NB4 (cell line): ENCODE results near the gene CNR2.

ENCODE experiments used
- DNase-seq: peaks from one replicate; pipeline ENCODE4 v3.0.0; 2010; ENCODE audit warnings: low read depth
- H3K4me3 ChIP-seq: one replicate; pipeline ENCODE4 v1.5.1; 2011; ENCODE audit warnings: mild to moderate bottlenecking, low read depth, low read length, moderate library complexity
- MYC ChIP-seq: IDR thresholded peaks from 2 replicates; pipeline ENCODE4 v1.6.1; 2011; ENCODE audit warnings: low read depth, low read length
- POLR2A ChIP-seq: IDR thresholded peaks from 2 replicates; pipeline ENCODE4 v1.6.1; 2011; ENCODE audit warnings: mild to moderate bottlenecking; ENCODE audit not compliant: insufficient read length; ENCODE audit errors: extremely low read depth
- TF ChIP-seq, protein P1 (sequence below): IDR thresholded peaks from 2 replicates; pipeline ENCODE4 v1.6.1; 2011; ENCODE audit warnings: low read depth, low read length
- TF ChIP-seq, protein P2 (sequence below): IDR thresholded peaks from one replicate; pipeline ENCODE4 v1.5.1; 2012; ENCODE audit warnings: low read depth, low read length

Gene CNR2

DNA sequence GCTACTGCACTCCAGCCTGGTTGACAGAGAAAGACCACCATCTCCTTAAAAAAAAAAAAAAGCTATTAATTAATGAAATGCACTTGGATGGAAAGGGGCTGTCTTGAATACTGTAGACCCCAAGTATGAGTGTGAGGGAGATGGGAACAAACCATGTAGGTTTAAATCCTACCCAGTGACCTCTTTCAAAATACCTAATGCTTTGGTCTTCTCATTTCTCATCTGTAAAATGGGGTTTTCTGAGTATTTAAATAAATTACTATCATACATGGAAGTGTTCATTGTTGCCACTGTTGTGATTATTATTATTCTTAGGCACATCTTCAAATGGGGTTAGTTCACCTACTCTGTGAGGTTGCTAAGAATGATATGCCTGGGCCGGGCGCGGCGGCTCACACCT lies 27.9 kb downstream of the CNR2 start:
- DNase-seq: no peak
- TF ChIP-seq POLR2A (no peak), MYC (no peak)
- TF ChIP-seq, protein P1, sequence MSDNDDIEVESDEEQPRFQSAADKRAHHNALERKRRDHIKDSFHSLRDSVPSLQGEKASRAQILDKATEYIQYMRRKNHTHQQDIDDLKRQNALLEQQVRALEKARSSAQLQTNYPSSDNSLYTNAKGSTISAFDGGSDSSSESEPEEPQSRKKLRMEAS: no peak
- TF ChIP-seq, protein P2, sequence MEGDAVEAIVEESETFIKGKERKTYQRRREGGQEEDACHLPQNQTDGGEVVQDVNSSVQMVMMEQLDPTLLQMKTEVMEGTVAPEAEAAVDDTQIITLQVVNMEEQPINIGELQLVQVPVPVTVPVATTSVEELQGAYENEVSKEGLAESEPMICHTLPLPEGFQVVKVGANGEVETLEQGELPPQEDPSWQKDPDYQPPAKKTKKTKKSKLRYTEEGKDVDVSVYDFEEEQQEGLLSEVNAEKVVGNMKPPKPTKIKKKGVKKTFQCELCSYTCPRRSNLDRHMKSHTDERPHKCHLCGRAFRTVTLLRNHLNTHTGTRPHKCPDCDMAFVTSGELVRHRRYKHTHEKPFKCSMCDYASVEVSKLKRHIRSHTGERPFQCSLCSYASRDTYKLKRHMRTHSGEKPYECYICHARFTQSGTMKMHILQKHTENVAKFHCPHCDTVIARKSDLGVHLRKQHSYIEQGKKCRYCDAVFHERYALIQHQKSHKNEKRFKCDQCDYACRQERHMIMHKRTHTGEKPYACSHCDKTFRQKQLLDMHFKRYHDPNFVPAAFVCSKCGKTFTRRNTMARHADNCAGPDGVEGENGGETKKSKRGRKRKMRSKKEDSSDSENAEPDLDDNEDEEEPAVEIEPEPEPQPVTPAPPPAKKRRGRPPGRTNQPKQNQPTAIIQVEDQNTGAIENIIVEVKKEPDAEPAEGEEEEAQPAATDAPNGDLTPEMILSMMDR: no peak
- no peak overlapping the region for H3K4me3 ChIP-seq

DNA sequence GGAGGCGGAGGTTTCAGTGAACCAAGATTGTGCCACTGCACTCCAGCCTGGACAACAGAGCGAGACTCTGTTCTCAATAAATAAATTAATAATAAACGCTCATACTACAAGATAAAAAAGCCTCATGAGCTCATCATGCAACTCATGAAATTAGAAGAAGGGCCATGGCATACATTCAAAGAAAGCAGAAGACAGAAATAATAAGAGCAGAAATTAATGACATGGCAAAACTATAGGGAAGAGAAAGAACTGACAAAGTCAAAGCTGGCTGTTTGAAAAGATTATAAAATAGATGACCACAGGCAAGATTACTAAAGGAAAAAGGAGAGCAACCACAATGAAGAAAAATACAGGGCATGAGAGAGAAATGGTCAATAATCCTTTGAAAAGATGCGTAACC lies 30.4 kb downstream of the CNR2 start:
- no peak overlapping the region for H3K4me3 ChIP-seq
- no peak for DNase-seq
- TF ChIP-seq POLR2A (no peak), MYC (no peak)
- TF ChIP-seq, protein P2: no peak
- TF ChIP-seq, protein P1: no peak

DNA sequence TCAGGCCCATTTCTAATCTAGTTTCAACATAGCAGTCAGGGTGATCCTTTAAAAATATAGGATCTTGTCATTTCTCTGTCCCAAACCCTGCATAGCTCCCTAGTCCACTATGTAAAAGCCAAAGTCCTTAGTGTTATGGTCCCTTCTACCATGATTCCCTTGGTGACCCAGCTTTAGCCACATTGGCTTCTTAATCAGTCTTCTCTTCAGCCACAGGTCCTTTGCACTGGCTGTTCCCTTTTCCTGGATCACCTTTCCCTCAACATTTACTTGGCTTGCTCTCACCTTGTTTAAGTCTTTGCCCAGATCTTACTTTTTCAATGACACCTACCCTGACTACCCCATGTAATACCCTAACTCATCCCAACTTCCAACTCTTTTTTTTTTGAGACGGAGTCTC lies 33.4 kb downstream of the CNR2 start:
- no peak for DNase-seq
- no peak overlapping the region for H3K4me3 ChIP-seq
- TF ChIP-seq, protein P2: no peak
- no peak for TF ChIP-seq MYC
- no peak for TF ChIP-seq POLR2A
- TF ChIP-seq, protein P1: no peak

DNA sequence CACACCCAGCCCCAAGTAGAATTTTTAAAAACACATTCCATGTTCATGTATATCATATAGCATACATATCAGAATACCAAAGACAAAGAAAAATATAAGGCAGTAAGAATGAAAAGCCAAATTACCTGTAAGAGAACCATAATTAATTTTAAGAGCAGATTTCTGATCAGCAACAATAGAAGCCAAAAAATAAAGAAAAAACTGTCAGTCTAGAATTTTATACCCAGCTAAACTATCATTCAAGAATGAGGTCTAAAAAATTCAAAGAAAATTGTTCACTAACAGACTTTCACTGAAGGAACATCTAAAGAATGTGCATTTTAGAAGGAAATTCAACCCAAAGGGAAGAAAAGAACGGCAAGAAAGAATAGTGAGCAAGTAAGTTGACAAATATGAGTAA lies 34.5 kb downstream of the CNR2 start:
- no peak overlapping the region for H3K4me3 ChIP-seq
- TF ChIP-seq, protein P1: no peak
- TF ChIP-seq, protein P2: no peak
- no peak for TF ChIP-seq MYC
- TF ChIP-seq POLR2A: no peak

DNA sequence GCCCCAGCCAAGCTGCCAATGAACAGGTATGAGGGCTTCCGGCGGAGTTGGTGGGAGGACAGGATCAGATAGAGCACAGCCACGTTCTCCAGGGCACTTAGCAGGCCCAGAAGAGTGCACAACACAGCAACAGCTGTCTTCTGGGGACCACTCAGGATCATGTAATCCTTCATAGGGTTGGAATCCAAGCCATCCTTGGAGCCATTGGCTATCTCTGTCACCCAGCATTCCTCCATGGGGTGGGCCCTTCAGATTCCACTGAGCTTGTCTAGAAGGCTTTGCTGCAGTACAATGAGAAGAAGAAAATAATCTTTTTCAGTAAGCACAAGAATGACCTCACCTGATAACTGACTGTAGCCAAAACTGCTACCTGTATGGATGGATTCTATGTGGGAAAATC lies 37.8 kb downstream of the CNR2 start:
- TF ChIP-seq, protein P1: no peak
- TF ChIP-seq, protein P2: no peak
- TF ChIP-seq MYC: no peak
- no peak for TF ChIP-seq POLR2A
- H3K4me3 ChIP-seq: no peak overlapping the region
- no peak for DNase-seq

More for the DNA sequence above, 34.5 kb downstream of the CNR2 start:
- DNase-seq: no peak

DNA sequence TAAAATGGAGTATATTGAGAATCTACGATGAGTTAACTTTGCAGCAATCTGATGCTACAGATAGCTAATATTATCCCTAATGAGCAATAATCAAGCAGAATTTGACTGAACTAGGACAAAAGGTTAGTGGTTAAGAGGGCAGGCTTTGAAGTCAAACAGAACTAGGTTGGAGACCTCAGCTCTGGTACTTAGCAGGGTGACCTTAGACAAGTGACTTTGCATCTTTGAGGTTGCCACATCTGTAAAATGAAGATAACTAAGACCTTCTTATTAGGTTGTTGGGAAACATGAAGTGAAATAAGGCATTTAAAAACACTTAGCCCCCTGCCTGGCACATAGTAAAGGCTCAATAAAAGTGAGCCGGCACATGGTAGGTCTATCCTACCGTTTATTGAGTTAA lies 40.7 kb downstream of the CNR2 start:
- no peak for DNase-seq
- TF ChIP-seq, protein P1: no peak
- TF ChIP-seq, protein P2: no peak
- no peak for TF ChIP-seq MYC
- H3K4me3 ChIP-seq: no peak overlapping the region
